Spleen (tissue), 11 donors: ENCODE results near the gene SBNO1. TPM values are rescaled to one million over a fixed set of nuclear protein-coding genes. Genes with fewer than 3 reads are reported as not detected.
A peak's percentile ranks its signal among the peaks of the same experiment; 100 is the strongest.

Source experiments
- DNase-seq: peaks from one replicate; pipeline ENCODE4 v3.0.0-alpha.2; 2020
- H3K27ac ChIP-seq, 8 donors: fragments of 200-600 bp; sonication (generic) in 7 of 8; 1 replicate in 4 of 8; 2 replicates in 4 of 8; pipeline versions ENCODE4 v1.5.0 to v1.8.0; 2016 to 2021; ENCODE audit warnings: inconsistent platforms in 4 of 8, mild to moderate bottlenecking in 4 of 8, moderate library complexity in 1 of 8
- H3K27me3 ChIP-seq, 7 donors: fragments of 200-600 bp; sonication (generic) in 6 of 7; replicated peaks in 1 of 7; 1 replicate in 4 of 7; 2 replicates in 3 of 7; pipeline versions ENCODE4 v1.5.0 to v1.8.0; 2016 to 2021; ENCODE audit warnings: inconsistent platforms in 3 of 7, mild to moderate bottlenecking in 1 of 7
- H3K36me3 ChIP-seq, 6 donors: fragments of 200-600 bp; sonication (generic) in 5 of 6; 1 replicate in 4 of 6; 2 replicates in 2 of 6; pipeline versions ENCODE4 v1.5.0 to v1.8.0; 2016 to 2021; ENCODE audit warnings: inconsistent platforms in 2 of 6
- H3K4me1 ChIP-seq, 6 donors: fragments of 200-600 bp; sonication (generic) in 5 of 6; 1 replicate in 3 of 6; 2 replicates in 3 of 6; pipeline versions ENCODE4 v1.5.0 to v1.8.0; 2016 to 2021; ENCODE audit warnings: inconsistent platforms in 3 of 6
- H3K4me3 ChIP-seq, 8 donors: fragments of 200-600 bp; sonication (generic) in 7 of 8; 1 replicate in 4 of 8; 2 replicates in 4 of 8; pipeline versions ENCODE4 v1.5.0 to v1.8.0; 2016 to 2021; ENCODE audit warnings: inconsistent platforms in 4 of 8, mild to moderate bottlenecking in 4 of 8, moderate library complexity in 2 of 8
- H3K9me3 ChIP-seq, 8 donors: fragments of 200-600 bp; sonication (generic) in 7 of 8; 1 replicate in 4 of 8; 2 replicates in 4 of 8; pipeline versions ENCODE4 v1.5.0 to v1.8.0; 2016 to 2021; ENCODE audit warnings: inconsistent platforms in 4 of 8
- CTCF ChIP-seq, 11 experiments: fragments of 200-600 bp in 7 of 11; fragments of 450-650 bp in 4 of 11; sonication (generic) in 4 of 11; IDR thresholded peaks in 8 of 11; conservative IDR thresholded peaks in 3 of 11; 1 replicate in 7 of 11; 2 replicates in 4 of 11; pipeline versions ENCODE4 v1.4.0 to v1.8.0; 2016 to 2021; ENCODE audit warnings: antibody characterized with exemption in 11 of 11, inconsistent platforms in 4 of 11, mild to moderate bottlenecking in 1 of 11
- POLR2A ChIP-seq, 3 donors: fragments of 450-650 bp; IDR thresholded peaks; one replicate each; pipeline ENCODE4 v1.5.1; 2017; ENCODE audit warnings: antibody characterized with exemption in 3 of 3, mild to moderate bottlenecking in 1 of 3
- POLR2AphosphoS5 ChIP-seq, 3 donors: sonication (generic); formaldehyde crosslinking; IDR thresholded peaks; one replicate each; pipeline ENCODE4 v1.5.1; 2017; ENCODE audit warnings: antibody characterized with exemption in 3 of 3
- WGBS, 5 donors: extraction: QIAGEN DNeasy Blood & Tissue Kit in 3 of 5; methylation state at CpG; one replicate each; pipeline versions ENCODE4 v1.1.5 to v1.1.7; 2013 to 2018; 5-methylcytosine and 5-hydroxymethylcytosine counted together
- intact Hi-C: fragments of 100-400 bp; cut with DNase I; formaldehyde crosslinking; loops from one replicate; pipeline ENCODE4 v1.15.0; 2023; ENCODE audit warnings: low total_unique reads
- polyA plus RNA-seq, 3 donors: library from polyadenylated mRNA; stranded (reverse); fragments of 200-250 nt; gene quantifications; one replicate each; pipeline ENCODE4 v1.2.1, GENCODE V29; 2013
- total RNA-seq, 7 donors: library from RNA; depleted of rRNA in 3 of 7; stranded (reverse); fragments of >200 nt in 3 of 7; fragmentation: NEBNext Ultra II Directional in 4 of 7; extraction: Animal tissue kit (Norgen Biotek cat#: 25700) in 4 of 7; gene quantifications; one replicate each; pipeline versions ENCODE4 v1.1.0 to v1.2.1, GENCODE V29; 2016 to 2021
- donor health status: healthy with polysubstance abuse.
- donor health status: DM: no; HTN: no; CAD: no; lungs with moderate emphysema.
- donor health status: DM: no; HTN: no; CAD: no.
- donor health status: Bipolar disorder and iron deficiency.
- donor health status: healthy.
- donor health status: DM: no; HTN: no; CAD: no.
- donor health status: DM: yes; HTN: yes; CAD: no.

The SBNO1 gene
- total and polyA plus RNA-seq, 10 donors, result 4.1 to 35.0 (median 28.9) TPM

- H3K4me1 ChIP-seq, result peaks cover 28 to 45% (median 38%) of the 10 kb centered on the region in 6 donors
- no peak for DNase-seq
- 75 to 91% (median 82%) methylated on average over 5 to 7 of the region's 7 CpGs for whole genome bisulfite sequencing, 5 donors
- H3K36me3 ChIP-seq, result peaks cover 0 to 48% (median 2%) of the 10 kb centered on the region in 6 donors
- H3K27me3 ChIP-seq, result peaks cover 0 to 3% (median 0%) of the 10 kb centered on the region in 7 donors
- H3K4me3 ChIP-seq, result peak overlapping the region in 1 of 8 donors; percentile 70
- intact Hi-C loops, result no loop called here
- no peaks in the 10 kb centered on the region for H3K9me3 ChIP-seq
- TF ChIP-seq POLR2A (IDR thresholded peaks at IDR 0.05) (no peak), POLR2AphosphoS5 (IDR thresholded peaks at IDR 0.05) (no peak), CTCF (IDR thresholded peaks at IDR 0.05 in 8 of 11, conservative IDR thresholded peaks at IDR 0.05 in 3 of 11) (no peak)
- H3K27ac ChIP-seq, result peak overlapping the region in 7 of 8 donors; percentile 42 to 86 (median 71)
Observed at GRCh38 chr12:123267335-123267920, 97.2 kb downstream of the SBNO1 start.

- 87 to 96% (median 95%) methylated on average over 16 to 19 of the region's 19 CpGs for WGBS, 5 donors
- Histone ChIP-seq H3K36me3 (peaks cover 0 to 54% (median 4%) of the 10 kb centered on the region in 6 donors), H3K27ac (peak overlapping the region in 1 of 8 donors; percentile 86), H3K9me3 (no peaks in the 10 kb centered on the region), H3K27me3 (peaks cover 0 to 3% (median 0%) of the 10 kb centered on the region in 7 donors), H3K4me3 (no peak overlapping the region), H3K4me1 (peaks cover 23 to 39% (median 33%) of the 10 kb centered on the region in 6 donors)
- DNase-seq, result no peak
- TF ChIP-seq POLR2AphosphoS5 (IDR thresholded peaks at IDR 0.05) (no peak), CTCF (IDR thresholded peaks at IDR 0.05 in 8 of 11, conservative IDR thresholded peaks at IDR 0.05 in 3 of 11) (no peak), POLR2A (IDR thresholded peaks at IDR 0.05) (no peak)
- intact Hi-C loops, result no loop called here
Observed at GRCh38 chr12:123266679-123267277, 97.9 kb downstream of the SBNO1 start.

- Histone ChIP-seq H3K4me3 (no peak overlapping the region), H3K9me3 (no peaks in the 10 kb centered on the region), H3K27ac (no peak overlapping the region), H3K27me3 (peaks cover 0 to 3% (median 0%) of the 10 kb centered on the region in 7 donors), H3K36me3 (peaks cover 0 to 61% (median 8%) of the 10 kb centered on the region in 6 donors), H3K4me1 (peaks cover 23 to 39% (median 33%) of the 10 kb centered on the region in 6 donors)
- intact Hi-C loops, result no loop called here
- 91 to 95% (median 93%) methylated on average over 32 to 35 of the region's 35 CpGs for whole genome bisulfite sequencing, 5 donors
- TF ChIP-seq POLR2A (IDR thresholded peaks at IDR 0.05), result no peak
- no peak for TF ChIP-seq CTCF (IDR thresholded peaks at IDR 0.05 in 8 of 11, conservative IDR thresholded peaks at IDR 0.05 in 3 of 11)
- peak in 1 of 3 donors; percentile 28 for TF ChIP-seq POLR2AphosphoS5 (IDR thresholded peaks at IDR 0.05)
- DNase-seq, result no peak
Observed at GRCh38 chr12:123265851-123266678, 98.6 kb downstream of the SBNO1 start.
